G401.6 (cell line): Measurements from ENCODE around the gene NRIP3.
"Not testable (repeated sequence)": the region's sequence is repeated elsewhere in the genome, so short reads cannot be mapped to it uniquely, and the experiment has no call there.

Experiments
- FAIRE-seq: peaks from 2 replicates; lab custom pipeline; 2012; peaks lifted over from hg19 to GRCh38; lab: Jason Lieb, UNC

NRIP3 gene

DNA sequence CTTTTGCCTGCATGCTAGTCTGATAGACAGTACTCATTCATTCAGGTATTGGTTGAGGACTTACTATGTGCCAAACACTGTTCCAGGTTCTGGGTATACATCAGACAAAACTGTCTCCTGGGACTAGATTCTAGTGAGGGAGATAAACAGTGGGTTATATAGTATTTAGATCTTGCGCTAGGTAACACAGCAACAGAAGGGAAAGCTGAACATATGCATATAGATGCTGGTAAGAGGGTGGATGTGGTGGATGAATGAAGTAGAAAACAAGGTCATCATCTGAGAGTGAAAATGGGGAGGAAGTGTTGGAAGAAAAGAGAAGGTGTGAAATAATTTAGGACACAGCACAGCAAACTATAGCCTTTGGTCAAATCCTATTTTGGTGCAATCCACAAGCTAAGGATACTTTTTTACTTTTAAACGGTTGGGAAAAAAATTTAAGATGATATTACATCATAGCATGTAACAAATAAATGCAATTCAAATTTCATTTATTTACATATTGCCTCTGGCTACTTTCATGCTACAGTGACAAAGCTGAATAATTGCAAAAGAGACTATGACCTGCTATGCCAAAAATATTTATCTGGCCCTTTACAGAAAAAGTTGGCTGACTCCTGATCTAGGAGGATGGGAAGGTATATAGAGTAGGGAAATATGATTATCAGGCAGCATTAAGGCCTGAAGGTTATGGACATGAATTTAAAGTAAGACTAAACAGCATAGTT lies 32.4 kb downstream of the NRIP3 start:
- no peak for FAIRE-seq

DNA sequence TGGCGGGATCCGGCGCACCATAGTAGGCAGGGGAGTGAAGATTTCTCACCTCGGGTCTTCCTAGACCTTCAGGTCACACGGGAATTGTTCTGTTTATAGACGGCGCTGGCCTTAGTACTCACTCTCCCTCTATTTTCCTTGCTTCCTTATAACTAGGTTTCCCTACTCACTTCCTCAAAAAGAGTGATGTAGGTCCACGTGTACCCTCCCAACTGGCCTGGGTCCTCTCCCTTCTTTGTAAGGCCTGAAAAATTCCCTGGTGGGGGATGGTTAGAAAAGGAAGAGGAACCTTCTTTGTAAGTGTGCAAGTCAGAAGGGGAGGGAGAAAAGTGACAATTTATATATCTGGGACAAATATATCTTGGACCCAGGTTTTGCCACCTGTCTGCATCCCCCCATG lies 36.6 kb downstream of the NRIP3 start:
- no peak for FAIRE-seq

DNA sequence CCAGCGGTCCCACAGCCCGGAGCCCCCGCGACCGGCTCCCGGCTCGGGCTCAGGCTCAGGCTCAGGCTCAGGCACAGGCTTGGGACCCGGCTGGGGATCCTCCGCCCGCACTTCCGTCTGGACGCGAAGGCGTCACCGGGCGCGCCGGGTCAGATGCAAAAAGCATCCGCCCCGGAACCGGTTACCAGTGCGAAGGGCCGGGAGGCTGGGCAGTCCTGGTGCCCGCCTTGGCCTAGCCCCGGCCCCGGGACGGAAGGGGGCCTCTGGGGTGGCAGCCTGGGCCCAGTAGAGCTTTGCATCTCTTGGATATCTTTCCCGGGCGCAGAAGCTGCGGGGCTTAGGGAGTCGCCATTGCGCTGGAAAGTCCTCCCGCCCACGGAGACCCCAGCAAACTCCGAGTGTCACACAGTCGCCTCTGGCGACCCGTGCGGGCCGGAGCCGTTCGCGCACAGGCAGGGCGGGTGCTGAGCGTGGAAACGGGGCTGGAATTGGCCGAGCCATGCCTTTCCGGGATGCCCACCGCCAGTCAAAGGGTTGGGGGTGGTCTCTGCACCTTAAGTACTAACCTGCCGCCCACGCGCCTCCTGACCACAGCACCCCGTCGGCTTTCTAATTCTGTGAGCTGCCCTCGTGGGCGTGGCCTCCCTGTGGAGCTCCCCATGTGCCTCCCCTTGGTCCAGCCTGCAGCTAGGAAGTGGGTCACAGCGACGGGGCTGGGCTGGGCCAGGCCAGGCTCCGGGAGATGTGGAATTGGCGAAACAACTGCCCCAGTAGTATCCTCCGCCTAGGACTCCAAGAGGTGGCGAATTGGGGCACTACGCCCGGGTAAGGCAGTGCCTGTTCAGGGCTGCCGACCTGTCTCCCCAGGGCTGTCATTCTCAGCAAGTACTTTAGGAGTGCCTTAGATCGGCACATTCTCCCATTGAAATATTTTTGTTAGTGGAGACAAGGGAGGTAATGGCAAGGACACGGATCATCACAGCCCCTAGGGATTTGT lies 39.2 kb downstream of the NRIP3 start, which contains the start of gene TMEM9B:
TSS of gene TMEM9B (minus strand) at position 119 of the 997 bp plus-strand sequence. CDS start 129 bp downstream, outside the sequence.
- peak; percentile 94 for FAIRE-seq

DNA sequence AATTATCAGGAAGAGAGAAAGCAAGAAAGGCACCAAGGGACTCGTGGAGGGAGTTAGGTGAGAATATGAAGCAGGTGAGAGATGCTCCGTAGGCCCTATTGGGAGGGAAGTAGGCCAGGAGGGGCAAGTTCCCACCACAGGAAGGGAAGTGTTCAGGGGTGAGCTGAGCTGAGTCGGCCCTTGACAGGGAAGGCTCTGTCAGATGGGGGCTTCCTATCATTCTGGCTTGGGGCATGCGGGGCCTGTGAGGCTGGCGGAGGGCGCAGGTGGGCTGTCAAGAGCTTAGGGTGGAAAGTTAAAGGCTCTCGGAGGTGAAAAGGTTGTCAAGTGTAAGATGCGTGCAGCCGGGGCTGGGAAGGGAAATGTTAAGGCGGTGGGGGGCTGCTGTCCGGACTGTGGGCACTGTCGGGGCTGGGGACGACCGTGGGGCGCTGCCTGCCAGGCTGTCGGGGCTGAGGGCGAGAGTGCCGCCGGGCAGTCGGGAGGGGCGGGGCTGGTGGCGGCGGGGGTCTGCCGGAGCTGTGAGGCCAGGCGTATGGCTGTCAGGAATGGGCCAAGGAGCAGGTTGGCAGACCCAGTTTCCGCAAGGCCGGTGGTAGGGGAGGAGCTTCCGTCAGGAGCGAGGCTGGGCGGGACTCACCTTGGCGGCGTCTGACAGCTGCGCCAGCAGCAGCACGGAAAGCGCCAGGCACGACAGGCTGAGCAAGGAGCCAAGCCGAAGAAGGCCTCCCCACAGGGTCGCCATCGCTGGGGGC lies 40.1 kb downstream of the NRIP3 start:
- no peak for FAIRE-seq

DNA sequence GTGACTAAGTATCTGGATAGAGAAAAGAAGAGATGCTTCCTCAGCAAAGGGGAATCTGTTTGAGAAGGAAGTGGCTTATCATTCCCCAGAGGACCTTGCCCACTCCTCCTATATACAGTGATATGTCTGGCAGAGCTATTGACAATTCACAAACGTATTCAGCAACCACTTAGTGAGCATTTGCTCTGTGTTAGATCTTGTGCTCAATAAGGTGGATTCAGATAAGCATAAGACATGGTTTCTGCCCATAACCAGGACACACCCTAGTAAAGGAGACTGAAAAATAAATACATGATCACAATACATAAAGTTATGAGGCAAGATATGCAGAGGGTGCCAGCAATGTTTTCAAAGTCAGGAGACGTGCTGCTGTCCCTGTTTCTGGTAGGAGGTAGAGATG lies 41.0 kb downstream of the NRIP3 start:
- no peak for FAIRE-seq

DNA sequence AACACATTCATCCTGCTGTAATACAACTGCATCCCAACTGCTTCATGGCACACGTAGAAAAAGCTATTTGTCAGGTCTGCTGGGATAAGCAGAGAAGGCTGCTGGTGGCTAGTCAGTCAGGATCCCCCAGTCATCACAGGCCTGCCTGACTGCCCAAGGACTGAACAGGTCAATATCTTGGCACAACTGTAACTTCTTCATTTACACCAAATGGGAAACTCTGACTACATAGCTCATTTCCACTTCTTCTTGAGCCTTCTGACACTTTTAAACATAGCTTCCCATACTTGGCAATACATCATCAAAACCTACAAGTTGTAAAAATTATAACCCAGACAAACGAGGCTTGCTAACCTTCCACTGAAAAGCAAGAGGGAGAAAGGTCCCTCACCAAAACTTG lies 42.4 kb downstream of the NRIP3 start:
- FAIRE-seq: no peak

DNA sequence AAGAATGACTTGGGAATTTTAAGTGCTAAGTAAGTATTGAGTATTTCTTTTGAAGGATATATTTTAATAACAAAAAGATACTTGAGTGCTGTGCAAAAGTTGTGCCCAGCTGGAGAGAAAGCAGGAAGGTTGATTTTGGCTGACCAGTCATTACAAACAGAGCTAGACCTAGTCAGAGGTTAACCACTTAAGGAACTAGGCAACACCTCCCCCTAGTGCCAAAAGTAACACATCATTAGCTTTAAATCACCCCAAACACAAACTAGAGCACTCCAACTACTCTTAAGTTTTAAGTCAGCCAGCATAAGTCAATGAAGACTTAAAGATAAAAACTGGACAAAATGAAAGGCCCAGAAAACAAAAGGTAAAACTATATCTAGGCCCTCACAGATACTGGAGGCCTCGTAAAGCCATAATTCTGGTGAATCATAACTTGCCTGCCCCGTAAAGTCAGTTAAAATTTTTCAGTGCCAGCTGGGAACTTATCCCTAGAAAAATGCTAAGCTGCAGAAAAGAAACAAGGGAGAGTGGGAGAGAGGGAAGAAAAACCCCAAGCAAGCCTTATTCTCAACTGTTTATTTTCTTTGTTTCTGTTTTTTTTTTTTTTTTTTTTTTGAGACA lies 44.1 kb downstream of the NRIP3 start:
- peak; percentile 96 for FAIRE-seq

DNA sequence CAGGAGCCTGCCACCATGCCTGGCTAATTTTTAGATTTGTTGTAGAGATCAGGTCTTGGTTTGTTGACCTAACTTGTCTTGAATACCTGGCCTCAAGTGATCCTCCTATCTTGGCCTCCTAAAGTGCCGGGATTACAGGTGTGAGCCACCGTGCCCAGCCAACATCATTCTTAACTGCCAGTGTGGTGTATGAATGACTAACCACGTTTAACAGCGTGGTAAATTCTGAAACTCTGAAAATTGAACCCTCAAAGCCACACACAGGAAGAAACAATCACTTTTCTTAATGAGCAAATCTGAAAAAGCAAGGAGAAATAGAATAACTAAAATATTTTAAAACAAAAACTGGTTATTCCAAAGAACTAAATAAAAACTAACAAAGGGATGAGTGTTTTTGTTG lies 46.9 kb downstream of the NRIP3 start:
- FAIRE-seq: no peak

DNA sequence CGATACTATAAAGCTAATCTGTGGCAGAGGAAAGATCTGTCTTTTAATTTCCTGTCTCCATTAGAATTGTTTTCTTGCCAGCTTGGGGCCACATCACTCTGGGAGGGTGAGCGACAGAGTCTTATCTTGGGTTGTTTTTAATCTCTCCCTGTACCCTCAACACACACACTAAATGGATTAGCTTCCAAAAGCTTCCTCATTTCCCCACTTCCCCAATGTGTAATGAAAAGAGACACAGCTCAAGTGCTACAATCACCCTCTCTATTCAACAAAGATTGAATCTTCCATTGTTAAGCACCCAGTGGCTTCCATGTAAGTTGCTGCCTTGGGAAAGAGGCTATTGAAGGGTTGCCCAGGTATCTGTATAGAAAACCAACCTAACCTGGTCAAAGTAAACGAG lies 54.9 kb downstream of the NRIP3 start:
- no peak for FAIRE-seq

DNA sequence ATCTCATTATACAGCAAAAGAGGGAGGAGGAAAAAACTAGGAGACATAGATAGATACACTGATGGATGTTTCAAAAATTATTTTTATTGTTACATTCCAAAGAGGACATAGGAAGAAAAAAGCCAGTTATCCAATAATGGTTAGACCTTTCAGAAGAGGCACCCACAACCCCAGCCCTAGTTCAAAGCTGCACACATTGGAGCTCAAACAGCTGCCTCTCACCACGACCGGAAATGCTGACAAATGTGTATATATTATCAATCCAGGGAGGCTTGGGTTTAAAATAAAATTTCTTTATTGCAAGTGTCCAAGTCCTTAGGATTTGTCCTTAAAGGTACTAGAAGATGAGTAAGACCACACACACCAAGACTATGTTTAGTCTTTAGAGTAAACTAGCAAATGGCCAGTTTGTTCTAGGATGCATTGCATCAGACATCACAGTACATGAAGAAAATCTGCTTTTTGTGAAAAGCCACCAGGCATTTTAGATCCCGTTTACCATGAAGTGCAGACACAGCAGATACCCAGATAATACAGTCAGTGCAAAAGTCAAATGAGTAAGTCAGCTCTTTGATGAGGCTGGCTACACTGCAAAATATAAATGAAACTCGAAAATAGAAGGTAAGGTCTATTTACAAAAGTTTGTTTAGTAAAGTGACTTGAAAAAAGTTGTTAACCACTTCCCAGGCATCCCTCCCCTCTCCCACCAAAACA lies 56.4 kb downstream of the NRIP3 start:
- FAIRE-seq: no peak

DNA sequence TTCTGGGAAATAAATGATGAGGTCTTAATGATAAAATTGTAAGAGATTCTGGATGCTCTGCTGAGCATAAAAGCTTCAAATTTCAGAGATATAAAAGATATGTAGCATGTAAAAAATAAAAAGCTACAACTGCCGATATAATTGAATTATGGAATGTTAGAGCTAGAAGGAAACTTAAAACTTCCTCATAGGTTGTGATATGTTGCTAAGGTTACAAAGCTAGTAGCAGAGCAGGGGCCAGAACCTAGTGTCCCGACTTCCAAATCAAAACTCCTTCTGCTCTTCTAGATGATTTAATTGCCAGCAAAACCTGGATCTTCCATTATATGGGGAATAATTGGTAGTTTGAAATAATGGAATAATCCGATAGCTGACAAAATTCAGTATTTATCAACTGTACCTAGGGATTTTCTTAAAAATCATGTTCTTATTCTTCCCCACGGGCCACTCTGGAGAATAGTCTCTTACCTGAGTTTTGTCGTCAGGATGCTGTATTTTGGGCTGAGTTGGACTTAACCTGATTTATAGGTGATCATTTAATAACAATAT lies 61.2 kb downstream of the NRIP3 start, which contains the start of gene ASCL3:
TSS of gene ASCL3 (minus strand) at position 499 of the 549 bp plus-strand sequence. CDS start 4,855 bp downstream, outside the sequence.
- FAIRE-seq: no peak

DNA sequence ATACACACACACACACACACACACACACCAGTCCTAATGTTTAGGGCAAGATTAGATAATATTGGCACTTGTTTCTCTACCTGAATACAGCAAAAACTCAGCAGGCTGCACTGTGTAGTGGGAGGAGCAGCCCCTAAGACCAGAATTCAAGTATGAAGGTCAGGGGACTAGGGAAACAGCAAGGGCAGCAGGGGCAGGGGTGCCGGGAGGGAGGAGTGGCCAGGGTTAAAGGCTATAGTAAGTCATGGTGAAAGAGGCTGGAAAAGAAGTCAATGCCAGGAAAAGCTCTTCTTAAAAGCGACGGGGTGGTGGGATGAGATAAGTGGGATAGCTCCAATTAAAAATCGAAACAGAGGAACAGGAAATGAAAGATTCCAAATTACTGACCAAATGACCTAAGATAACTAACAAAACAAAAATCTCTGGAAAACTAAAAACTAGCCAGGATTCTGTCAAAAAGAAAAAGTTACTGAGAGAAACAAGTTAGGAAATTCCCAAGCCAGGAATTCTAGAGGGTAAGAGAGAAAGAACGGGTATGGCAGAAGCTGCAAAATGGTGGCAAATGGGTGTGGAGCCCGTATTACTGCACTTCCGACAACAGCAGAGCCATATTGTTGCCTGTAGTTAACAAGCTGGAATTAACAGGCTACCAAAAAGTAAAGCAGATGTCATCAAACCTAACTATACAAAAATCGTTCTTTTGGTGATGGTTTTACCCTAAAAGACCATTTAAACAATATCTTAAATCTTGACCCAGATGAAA lies 62.3 kb downstream of the NRIP3 start:
- no peak for FAIRE-seq

DNA sequence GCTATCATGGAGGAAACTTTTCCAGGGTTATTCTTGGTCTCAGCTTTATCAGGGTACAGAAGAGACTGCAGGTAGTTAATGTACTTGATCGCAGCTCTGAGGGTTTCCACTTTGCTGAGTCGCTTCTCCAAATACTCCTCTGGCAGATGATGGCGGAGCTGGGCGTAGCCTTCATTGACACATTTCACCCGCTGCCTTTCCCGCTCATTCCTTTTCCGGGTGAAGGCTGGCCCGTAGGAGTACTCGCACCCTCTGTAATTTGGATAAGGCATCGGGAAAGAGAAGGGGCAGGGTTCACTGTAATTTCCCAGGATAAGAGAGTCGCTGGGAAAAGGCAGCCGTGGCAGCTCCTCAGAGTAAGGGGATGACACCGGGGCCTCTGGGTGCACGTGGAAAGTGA lies 66.1 kb downstream of the NRIP3 start:
- no peak for FAIRE-seq

DNA sequence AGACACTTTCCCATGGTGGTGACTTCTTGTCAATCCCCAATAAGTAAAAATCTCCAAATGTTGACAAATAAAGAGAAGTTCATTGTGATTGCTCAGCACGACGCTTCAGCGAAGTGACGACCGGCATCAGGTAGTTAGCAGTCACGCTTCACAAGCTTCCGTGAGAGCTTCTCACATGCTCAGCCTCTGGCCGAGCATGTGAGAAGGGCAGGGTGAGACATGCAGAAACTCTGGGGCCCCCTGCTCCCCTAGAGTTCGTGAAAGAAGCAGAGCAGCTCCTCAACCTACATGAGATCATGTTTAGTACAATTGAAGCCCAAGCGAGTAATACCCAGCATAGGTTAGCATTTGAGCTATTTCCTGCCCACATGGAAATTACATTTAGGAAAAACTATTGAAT lies 66.6 kb downstream of the NRIP3 start:
- FAIRE-seq: no peak

DNA sequence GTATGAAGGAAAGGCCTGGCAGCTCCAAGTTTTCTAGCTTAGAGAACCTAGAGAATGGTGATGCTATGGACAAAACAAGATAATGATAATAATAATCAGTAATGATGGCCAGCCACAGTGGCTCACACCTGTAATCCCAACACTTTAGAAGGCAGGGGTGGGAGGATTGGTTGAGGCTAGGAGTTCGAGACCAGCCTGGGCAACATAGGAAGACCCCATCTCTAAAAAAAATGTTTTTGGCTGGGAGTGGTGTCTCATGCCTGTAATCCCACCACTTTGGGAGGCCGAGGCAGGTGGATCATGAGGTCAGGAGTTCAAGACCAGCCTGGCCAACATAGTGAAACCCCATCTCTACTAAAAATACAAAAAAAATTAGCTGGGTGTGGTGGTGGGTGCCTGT lies 68.0 kb downstream of the NRIP3 start:
- FAIRE-seq: not testable (repeated sequence)

DNA sequence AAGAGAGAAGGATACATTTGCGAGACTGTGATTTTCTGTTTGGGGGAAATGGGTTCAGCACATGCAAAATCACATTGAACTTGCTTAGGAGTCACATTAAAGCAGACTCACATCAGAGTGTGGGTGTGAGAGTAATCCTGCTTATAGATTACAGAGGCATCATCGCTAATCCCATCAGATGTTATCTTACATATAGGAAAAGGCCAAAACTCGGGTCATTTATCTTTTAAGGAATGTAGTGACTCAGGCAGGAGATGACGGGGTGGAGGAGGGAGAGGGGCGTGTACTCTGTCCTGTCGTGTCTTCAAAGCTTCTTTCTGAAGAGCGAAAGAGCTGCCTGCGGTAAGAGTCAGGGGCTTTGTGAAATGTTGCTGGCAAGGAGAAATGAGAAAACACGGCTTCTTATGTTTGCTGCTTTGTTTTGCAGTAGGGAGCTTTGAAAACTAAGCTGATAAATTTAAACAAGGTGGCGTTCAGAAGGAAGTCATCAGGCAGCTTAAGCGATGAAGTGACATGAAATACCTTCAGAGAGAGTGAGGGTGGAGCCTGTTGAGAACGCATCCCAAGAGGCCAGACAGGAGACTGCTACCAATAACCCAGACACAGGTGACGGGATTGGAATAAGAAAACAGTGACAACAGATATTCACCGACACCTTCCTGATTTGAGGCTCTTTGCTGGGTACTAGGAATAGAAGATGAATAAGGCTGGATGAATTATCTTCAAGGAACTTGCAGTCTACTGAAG lies 68.9 kb downstream of the NRIP3 start:
- no peak for FAIRE-seq

DNA sequence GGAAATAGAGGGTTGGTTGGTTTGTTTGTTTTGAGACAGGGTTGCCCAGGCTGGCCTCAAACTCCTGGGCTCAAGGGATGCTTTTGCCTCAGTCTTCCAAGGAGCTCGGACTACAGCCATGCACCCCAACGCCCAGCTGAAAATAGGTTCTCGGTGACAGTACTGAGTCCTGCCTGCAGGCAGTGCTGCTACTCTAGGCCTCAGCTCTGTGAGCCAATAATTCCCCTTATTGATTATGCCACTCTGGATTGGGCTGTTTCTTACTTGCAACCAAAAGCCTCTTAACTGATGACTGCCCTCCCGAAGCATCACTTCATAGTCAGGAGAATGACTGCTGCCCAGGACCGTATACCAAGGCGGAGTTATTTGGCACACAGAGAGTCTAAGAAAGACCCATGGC lies 69.9 kb downstream of the NRIP3 start:
- FAIRE-seq: no peak

DNA sequence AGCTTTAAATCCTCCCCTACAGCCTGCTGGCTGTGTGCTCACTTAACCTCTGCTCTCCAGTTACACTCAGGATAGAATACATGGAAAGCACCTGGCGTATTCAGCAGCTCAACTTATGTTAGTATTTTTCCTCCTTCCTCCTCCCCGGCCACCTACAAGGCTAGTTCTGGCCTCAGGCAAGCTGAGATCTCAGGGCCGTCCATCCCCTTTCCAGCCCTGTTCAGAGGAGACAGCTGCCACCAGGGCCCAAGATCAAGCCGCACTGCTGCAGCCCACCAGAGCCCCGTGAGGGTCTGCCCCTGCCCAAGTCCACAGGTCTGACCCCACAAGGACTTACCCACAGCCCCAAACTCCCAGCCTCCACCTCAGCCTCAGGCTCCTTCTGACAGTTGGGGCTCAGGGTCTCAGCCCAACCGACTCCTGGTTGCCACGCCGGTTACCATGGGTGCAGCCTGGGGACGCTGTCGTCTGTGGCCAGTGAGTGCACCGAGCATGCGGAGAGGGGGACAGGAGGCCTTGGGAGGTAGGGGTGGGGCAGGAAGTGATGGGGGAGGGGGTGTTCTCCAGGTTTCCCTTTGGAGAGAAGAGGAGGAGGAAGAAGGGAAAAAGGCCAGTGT lies 71.1 kb downstream of the NRIP3 start, which contains the start of gene C11orf16:
TSS of gene C11orf16 (minus strand) at position 384 of the 617 bp plus-strand sequence. CDS start 639 bp downstream, outside the sequence.
- FAIRE-seq: no peak
